Frontal cortex (tissue), 4 donors: ENCODE results near the gene ELAVL3. TPM values are rescaled to one million over a fixed set of nuclear protein-coding genes. Genes with fewer than 3 reads are reported as not detected.
"Not testable (repeated sequence)": the region's sequence is repeated elsewhere in the genome, so short reads cannot be mapped to it uniquely, and the experiment has no call there.

ENCODE experiments used
- DNase-seq, 2 donors: peaks; one replicate each; pipeline ENCODE4 v3.0.0; 2012; ENCODE audit warnings: low spot score in 2 of 2
- FAIRE-seq: peaks from 2 replicates; lab custom pipeline; 2012; peaks lifted over from hg19 to GRCh38; lab: Jason Lieb, UNC
- total RNA-seq: library from RNA; depleted of rRNA; stranded (reverse); fragments of >200 nt; gene quantifications from one replicate; pipeline ENCODE4 v1.2.3, GENCODE V29; 2014
- donor health status: control.
- donor health status: control.
- donor health status: control.

The ELAVL3 gene
- total RNA-seq, 1 donor from 2014 or later = 98.2 TPM

DNA sequence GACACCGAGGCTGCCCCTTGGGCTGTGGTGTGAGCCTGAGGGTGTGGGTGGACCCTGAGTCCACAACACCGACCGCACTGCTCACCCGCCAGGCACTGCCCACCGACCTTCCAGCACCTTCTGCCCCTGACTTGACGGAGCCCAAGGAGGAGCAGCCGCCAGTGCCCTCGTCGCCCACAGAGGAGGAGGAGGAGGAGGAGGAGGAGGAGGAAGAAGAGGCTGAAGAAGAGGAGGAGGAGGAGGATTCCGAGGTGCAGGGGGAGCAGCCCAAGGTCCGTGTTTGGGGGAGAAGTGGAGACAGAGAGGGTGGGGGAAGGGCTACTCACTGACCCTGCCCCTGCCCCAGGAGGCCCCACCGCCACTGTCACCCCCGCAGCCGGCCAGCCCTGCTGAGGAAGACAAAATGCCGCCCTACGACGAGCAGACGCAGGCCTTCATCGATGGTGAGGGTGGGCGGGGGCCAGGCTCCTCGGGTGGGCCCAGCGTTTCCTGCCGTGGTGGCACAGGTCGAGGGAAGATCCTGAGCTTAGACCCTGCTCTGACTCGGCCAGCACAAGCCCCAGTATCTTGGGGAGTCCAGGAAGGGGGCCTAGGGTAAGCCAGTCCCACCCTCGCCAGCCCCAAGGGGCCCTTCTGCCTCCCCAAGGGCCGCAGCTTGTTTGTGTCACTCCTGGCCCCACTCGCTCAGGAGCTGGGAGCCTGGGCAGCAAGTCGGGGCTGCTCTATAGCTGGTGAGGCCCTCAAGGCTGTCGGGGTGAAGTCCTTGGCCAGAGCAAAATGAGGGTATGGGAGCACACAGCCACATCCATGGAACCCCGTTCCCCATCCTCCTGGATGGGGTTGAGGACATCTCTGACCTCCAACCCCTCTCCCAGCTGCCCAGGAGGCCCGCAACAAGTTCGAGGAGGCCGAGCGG, 33.2 kb downstream of the ELAVL3 start:
- FAIRE-seq (no peak), DNase-seq (peak; percentile 33 to 34)

DNA sequence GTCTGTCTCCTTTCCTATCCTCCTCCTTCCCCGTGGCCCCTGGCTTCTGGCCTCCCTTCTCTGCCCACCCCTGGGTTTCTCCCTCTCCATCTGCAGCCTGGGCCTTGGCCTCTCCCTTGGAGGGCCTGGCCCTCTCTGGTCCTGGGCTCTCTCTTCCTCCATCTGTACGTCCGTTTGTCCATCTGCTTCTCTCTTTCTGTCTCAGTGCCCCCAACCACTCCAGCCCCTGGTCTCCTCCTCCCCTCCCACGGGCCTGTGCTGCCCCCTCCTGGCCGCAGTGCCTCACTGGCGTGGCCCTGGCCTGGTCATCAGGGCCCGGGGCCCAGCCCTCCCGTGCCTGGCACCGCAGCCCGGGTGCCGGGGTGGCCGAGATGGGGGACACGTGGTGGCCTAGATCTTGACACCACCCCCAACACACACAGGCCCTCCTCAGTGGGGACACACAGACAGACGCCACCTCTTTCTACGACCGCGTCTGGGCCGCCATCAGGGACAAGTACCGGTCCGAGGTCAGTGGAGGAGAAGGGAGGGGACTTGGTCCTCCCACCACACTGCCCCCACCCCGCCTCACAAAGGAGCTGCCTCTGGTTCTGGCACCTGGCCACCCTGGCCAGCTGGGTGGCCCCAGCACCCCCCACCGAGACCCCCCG, 34.1 kb downstream of the ELAVL3 start:
- DNase-seq (peak; percentile 89 to 93), FAIRE-seq (no peak)

DNA sequence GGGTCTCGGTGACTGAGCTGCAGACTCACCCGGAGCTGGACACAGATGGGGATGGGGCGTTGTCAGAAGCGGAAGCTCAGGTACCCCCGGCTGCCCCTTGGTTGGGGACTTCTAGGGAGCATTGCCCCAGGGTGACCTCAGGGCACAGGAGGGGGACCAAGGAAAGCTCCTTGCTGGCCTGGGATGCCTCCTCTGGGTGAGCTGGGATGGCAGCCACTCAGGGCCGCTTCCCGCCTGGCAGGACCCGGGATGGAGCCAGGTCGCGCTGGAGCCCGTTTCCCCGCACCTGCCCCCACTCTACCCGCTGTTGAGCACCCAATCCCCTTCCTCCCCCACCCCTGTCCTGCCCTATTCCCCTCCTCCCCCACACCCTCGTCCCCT, 34.6 kb downstream of the ELAVL3 start:
- DNase-seq (peak in 1 of 2 donors; percentile 34), FAIRE-seq (no peak)

DNA sequence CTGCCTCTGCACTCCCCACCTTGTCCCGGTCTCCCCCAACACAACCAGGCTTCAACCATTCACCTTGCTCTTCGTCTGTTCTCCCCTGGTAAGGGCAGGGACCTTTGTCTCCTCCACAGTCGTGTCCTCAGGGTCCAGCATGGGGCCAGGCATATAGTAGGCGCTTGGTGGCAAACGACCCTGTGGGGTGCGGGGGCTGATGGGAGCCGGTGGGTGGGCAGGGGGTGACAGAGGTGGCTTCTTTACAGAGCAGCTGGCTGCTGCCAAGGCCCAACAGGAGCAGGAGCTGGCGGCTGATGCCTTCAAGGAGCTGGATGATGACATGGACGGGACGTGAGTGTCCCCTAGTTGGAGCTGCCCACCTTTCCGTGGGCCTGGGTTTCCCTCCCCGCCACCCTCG, 35.7 kb downstream of the ELAVL3 start:
- DNase-seq (no peak), FAIRE-seq (no peak)

DNA sequence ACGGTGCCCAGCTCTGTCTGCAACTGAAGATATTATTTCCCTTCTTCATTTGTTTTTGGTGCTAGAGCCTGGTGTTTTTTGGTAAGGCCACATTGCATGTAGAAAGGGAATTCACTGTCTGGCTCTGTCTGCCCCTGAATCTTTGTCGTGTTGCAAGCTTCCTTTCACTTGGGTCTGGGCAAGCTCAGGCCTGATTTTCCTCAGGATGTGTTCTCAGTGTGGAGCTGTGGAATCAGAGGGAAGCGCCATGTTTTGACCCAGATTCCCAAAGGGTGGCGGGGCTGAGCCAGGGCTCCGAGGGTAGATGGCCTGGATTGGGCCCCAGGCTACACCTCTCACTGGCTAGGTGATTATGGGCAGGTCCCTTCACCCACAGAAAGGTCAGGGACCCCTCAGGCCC, 36.8 kb downstream of the ELAVL3 start:
- FAIRE-seq = no peak
- no peak for DNase-seq

DNA sequence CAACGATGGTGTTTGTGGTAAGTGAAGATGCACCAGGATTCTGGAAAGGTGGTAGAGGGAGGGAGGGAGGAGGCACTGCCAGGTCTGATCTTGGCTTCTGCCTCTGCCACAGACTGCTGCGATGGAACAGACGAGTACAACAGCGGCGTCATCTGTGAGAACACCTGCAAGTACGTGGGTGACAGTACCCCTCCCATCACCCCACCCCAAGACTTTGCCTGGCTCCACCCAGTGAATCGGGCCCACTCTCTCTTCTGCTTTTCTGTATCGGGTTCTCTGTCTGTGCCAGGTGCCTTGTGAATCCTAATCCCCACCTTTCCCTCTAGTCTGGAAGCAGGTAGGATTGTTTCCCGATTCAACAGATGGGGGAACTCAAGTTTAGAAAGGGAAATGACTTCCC, 42.9 kb downstream of the ELAVL3 start:
- DNase-seq (no peak), FAIRE-seq (no peak)

DNA sequence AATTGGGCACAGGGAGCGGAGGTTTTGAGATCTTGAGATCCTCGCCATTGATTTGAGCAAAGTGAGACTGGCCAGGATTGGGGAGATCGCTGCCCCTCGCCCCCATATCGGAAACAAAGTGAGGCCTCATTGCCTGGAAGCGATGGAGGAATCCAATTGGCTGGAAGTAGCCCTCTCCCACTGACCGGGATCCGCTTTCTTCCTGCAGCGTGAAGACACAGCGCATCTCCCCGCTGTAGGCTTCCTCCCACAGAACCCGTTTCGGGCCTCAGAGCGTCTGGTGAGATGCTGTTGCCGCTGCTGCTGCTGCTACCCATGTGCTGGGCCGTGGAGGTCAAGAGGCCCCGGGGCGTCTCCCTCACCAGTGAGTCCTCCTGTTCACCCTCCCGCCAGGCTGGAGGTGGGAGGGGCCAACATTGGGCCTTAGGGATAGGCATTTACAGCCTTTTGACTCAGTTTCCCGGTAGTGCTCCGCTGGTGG, 45.0 kb downstream of the ELAVL3 start:
- no peak for FAIRE-seq

DNA sequence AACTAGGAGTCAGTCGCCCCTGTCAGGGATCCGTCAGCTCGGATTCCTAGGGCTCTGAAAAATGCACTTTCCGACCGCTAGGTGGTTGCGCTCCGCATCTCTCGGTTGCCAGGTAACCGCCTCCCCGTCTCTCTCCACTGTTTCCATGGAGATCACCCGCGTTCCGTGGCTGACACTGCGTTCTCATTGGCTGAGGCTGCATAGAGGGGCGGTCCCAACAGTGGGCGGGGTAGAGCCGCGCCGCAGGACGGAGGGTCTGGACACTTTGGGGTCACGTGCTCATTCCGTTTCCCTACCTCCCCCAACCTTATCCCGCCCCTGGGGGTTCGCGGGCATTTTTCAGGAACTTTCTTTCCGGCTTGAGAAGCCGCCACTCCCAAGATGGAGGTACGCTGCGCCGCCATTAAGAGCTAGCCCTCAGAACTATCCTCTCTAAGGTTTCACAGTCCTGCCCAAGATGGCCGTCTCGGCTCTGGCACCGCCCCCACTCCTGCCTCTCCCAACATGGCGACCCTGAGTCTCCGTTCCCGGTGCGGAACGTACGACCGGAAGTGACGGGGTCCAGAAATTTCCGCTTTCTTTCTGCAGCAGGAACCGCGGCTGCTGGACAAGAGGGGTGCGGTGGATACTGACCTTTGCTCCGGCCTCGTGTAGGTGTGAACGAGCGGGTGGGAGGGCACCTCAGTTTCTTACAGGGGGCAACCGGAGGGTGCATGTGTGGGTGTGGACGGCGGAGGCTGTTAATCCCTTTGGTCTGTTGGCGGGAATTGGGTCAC, 45.6 kb downstream of the ELAVL3 start, which contains the start of the genes ODAD3 and PRKCSH:
TSS of gene ODAD3 (minus strand) at position 65 of the 776 bp plus-strand sequence. CDS start 105 bp downstream, outside the sequence.
TSS of gene PRKCSH (plus strand) at position 579 of the 776 bp plus-strand sequence. CDS start 483 bp downstream, outside the sequence.
- FAIRE-seq = peak; percentile 99
- DNase-seq = peak; percentile 95 to 98

More for the DNA sequence above, 45.0 kb downstream of the ELAVL3 start:
- peak in 1 of 2 donors; percentile 30 for DNase-seq

DNA sequence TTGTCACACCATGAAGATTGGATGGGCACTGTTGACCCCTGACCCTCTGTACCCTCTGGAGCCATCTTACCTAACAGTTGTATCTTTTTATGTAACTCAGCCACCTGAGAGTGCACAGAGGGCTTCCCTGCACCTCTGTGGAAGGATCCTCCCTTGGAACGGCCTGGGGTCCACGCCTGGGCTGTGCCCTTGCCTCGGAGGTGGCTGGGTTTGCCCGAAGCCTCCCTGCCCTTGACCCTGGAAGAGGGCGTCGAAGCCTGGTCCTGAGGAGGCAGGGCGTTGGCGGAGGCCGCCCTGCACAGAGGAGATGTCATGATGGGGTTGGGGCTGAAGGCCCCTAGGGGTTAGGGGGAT, 46.2 kb downstream of the ELAVL3 start:
- DNase-seq (no peak), FAIRE-seq (no peak)

DNA sequence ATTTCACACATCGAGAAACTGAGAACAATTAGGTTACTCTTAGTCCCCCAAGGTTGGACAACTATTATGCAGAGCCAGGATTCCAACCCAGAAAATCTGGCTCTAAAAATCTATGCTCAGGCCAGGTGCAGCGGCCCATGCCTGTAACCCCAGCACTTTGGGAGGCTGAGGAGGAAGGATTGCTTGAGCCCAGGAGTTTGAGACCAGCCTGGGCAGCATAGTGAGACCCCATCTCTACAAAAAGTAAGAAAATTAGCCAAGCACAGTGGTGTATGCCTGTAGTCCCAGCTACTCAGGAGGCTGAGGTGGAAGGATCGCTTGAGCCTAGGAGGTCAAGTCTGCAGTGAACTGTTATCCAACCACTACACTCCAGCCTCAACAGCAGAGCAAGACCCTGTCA, 47.3 kb downstream of the ELAVL3 start:
- not testable (repeated sequence) for FAIRE-seq, DNase-seq

DNA sequence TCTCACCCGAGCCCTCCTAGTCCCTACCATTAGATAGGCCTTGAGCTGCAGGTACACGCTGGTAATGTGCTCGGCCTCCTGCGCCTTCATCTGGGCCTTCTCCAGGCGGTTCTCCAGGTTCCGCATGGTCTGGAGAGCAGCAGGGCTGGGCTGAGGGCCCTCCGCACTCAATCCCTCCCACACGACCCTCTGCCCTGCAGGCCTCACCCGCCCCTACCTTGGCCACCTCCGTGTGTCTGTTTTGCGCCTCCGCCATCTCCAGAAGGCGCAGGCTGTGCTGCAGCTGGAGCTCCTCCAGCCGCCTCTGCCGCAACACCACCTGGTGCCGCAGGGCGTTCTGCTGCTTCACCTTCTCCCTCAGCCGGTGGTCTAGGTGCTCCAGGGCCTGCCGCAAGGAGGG, 54.2 kb downstream of the ELAVL3 start:
- no peak for DNase-seq
- FAIRE-seq = no peak

DNA sequence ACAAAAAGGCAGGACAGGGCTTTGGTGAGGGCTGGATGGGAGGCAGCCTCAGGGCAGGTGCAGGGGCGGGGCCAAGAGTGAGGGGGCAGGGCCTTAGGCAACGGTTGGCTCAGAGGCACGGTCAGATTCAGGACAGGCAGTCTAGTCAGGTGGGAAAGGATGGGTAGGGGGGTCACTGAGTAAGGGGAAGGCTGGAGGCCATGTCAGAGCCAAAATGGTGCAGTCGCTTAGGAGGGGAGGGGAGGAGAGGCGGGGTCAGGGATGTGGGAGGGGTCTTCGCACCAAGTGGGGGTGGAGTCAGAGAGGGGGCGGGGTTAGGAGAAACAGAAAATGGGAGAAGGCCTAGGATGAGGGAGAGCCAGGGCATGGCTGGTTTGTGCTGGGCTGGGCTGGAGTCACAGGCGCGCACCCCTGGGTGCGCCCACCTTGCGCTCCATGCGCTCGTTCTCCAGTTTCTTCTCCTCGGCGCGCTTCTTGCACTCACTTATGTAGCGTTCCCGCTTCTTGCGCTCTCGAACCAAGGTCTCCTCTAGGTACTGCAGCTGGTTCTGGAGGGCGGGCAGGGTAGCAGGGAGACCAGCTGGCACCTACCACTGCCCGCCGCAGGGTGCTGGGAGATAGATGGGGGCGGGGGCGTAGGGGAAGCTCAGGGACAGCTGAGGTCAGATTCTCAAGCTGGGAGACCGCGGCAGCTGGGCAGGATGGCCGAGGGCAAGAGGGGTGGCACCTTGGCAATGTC, 55.0 kb downstream of the ELAVL3 start:
- DNase-seq = no peak
- no peak for FAIRE-seq

DNA sequence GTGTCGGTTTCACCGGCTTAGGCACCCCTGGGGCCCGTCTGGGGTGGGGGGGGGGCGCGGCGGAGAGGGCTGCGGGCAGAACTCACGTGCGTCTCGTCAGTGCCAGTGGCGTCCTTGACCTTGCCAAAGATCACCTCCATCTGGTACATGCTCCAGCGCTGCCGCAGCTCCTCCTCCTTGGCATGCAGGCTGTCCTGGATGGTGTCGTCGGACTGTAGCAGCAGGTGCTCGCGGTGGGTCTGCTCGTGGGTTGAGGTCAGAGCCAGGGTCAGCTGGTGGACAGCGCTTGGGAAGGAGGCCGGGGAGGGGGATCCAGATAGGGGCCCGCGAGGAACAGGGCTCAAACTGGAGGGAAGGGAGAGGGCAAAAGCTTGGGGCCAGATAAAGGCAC, 57.1 kb downstream of the ELAVL3 start:
- FAIRE-seq (no peak), DNase-seq (no peak)

DNA sequence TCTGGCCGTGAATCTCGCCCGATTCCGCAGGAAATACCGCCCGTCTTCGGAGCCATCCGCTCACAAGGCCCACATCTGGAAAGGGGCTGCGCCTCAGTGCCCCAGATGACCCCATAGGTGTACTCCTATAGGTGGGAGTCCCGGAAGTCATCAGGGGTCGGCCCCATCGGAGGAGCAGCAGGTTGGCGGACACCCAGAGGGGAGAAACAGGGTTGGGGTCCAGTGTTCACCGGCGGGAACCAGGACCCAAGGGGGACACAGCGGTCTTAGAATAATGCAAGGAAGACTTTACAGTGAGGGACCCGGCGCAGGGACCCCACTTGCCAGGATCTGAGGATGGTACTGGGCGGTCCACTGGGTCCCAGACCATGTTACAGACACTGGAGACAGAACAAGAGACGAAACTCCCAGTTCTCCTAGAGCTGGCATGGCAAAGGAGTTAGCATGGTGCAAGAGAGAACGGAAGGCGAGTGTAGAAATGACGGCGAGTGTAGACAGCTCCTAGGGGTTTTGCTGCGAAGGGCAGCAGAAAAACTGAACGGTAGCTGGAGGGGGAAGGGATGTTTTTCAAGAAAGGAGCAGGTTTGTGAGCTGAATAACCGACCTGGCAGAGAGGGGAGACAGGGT, 57.6 kb downstream of the ELAVL3 start:
- FAIRE-seq (no peak), DNase-seq (no peak)

DNA sequence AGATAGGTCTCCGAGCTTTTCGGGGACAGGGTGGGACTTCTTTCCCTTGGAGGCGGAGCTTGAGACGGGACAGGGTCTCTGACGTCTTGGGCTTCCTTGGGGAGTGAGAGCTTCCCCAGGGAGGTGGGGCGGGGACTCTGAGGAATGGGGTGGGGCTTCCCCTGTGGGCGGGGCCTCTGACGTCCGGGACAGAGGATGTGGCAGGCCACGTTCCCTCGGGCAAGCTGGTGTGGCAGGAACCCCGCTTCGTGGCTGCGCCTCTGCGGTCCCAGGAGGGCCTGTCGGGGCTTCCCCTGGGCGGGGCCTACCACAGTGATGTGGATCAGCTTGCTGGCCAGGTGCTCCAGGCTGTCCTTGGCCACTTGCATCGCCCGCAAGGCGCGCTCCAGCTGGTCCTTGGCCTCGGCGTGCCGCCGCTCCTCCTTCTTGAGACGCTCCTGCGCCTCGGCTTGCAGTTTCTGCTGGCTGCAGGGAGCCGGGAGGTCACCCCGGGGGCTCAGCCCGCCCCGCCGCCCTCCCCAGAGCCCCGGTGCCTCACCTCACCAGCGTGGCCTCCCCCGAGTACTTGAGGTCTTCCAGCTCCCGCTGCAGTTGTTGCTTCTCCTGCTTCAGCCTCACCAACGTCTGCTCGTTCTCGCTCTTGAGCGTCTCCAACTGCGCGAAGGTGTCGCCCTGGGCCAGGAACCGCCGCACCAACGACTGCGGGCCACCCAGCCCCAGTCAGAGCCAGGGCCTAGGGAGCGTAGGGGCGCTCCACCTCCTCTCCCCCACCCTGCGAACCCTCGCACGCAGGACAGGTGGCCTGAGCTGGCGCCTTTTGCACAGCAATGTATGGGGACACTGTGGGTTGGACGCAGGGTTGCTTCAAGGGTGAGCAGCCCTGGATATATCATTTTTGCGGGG, 58.4 kb downstream of the ELAVL3 start:
- peak; percentile 68 to 80 for DNase-seq
- FAIRE-seq = no peak

DNA sequence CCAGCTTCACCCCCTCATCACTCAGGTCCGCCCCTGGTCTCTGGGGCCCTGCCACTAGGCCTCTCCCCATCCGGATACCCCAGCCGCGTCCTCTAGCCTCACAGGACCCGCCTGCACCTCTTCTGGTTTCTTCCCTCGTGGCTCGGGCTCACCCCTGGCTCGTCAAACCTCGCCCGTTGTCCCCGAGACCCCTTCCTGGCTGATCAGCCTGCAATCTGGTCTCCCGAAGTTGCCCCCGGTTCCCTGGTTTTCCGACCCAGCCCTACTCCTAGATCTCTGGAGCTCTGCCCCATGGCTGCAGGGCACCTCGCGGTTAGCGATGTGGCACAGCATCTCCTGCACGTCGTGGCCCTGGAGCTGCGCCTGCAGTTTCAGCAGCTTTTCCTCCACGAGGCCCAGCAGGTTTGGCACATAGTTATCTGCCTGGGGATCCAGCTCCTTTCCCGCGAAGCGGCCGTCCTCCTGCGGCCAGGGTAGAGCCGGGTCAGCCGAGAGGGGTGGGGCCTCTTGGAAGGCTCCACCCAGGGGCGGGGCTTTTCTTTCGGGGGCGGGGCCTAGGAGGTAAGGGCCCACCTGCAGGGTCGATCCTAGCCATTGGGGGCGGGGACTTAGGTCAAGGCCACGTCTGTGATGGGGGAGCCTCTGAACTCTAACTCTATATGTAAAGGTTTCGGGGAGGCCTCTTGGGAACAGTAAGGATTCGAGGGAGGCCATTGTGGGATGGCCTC, 59.3 kb downstream of the ELAVL3 start:
- FAIRE-seq (no peak), DNase-seq (peak in 1 of 2 donors; percentile 72)
